ENCODE measurements around the gene SNED1.

Gene SNED1

DNA sequence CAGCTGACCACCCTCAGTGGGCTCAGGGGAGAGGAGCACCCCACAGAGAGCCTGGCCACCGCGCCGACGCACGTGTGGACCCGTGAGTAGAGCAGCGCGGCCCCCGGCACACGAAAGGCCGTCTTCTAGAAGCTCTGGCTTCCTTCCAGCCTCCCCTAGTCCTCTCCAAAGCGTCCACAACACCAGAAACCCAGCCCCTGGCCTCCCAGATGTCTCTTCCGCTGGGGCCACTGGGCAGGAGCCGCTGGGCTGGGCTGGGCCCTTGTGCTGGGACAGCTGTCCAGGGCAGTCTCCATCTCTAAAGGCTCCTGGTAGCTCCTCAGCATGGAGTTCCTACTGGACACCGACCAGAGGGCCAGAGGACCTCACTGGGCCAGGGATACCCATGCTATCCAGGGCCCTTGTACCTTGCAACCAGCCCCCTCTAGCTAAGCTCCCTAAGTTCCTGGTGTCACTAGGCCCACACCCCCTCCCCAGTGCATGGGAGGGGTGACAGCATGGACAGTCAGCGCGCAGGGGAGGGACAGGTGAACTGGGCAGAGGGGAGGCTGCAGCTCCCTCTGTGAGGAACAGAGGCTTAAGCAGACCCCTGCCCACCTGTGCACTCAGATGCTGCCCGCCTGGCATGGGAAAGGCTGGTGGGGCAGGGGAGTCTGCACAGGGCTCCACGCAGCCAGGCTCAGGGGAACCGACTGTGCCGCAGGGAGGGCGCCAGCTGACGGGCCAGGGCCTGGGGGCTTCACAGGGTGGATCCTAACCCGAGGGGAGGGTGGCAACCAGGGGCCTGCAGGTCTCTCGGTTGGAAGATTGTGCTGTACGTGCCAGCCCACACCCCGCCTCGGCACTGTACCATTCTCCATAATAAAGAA, 70.8 kb downstream of the SNED1 start:
- no peak for DNase-seq

DNA sequence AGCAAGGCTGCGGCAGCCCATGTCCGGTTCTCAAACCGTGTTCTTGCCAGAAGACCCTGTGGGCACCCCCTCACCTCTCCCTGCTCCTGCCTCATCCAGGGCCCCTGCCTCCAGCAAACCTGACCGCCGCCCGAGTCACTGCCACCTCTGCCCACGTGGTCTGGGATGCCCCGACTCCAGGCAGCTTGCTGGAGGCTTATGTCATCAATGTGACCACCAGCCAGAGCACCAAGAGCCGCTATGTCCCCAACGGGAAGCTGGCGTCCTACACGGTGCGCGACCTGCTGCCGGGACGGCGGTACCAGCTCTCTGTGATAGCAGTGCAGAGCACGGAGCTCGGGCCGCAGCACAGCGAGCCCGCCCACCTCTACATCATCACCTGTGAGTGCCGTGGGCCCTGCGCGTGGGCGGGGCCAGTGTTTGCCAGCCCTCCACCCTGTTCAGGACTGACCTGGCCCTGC, 71.4 kb downstream of the SNED1 start:
- DNase-seq = no peak

DNA sequence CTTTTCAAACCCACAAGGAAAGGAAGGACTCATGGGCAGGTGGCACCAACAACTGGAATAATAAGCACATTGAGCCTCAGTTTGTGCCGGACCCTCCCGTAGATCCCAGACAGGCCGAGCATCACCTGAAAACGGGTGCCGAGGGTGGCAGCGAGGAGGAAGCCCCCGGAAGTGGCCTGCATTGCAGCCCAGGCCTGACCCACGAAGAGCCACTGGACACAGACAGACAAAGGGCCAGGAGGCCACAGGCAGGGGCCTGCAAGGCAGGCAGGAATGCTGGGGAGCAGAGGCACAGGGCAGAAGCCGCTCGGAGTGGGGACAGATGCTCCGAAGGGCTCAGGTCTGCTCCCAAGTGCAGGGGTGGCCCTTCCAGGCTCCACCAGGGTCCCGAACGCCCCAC, 71.9 kb downstream of the SNED1 start:
- DNase-seq = no peak

DNA sequence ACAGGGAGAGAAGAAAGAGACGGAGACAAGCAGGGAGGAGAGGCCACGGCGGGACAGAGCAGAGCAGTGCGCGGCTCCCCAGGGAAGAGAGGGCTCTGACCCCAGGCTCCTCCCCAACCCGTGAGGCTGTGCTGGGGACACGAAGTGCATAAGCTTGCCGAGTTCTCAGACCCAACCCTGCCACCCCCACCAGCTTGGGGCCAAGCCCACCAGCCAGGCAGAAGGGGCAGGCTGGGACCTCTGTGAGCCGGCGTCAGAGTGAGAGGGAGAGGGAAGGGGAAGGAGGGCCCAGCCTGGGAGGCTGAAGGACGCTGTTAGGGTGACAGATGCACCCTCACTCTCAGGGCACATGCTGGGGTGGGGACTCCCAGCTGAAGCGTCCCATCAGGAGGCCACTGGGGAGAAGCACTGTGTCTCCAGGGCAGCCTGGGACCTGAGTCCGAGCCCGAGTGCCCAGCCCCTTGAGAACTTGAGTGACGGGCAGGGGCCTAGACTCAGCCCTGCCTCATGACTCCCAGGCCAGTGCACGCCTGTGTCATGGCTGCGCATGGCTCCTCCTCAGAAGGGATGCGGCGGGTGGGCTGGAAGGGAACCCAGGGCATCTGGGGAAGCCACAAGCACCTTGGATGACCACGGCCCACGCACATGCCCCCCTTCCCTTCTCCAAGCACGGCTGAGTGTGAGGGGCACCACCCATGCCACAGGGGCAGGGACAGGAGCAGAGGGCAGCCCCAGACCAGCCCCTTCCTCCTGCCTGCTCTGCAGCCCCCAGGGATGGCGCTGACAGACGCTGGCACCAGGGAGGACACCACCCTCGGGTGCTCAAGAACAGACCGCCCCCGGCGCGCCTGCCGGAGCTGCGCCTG, 72.6 kb downstream of the SNED1 start:
- no peak for DNase-seq

DNA sequence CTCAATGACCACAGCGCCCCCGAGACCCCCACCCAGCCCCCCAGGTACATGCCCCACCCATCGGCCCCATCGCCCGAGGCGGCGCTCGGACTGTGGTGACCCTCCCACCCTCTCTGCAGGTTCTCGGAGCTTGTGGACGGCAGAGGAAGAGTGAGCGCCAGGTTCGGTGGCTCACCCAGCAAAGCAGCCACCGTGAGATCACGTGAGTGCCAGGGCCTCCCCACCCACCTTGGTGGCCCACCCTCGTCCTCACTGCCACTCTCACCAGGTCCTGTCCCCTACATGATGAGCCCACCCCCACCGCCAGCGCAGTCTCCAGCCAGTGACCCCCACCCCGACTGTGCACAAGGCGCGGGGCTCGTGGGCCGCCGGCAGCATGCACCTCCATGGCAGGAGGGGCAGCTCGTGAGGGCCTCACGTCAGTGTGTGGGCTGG, 73.3 kb downstream of the SNED1 start:
- no peak for DNase-seq

DNA sequence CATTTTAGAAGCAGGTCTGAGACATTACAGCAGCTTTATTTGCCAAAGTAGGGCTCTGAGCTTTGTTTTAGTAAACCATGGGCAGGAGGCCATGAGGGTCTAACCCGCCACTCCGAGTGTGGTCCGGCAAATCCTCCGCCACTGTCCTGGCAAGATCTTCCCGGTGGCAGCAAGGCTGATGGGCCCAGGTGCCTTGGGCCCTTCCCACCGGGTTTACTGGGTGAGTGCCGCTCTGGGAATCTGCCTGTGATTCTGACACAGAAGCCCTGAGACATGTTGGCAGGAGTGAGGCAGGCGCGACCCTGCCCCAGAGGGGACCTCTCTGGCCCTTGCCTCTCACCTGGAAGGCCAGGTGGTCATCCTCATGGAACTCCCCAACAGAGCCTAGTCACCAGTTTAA, 73.7 kb downstream of the SNED1 start:
- DNase-seq = no peak

DNA sequence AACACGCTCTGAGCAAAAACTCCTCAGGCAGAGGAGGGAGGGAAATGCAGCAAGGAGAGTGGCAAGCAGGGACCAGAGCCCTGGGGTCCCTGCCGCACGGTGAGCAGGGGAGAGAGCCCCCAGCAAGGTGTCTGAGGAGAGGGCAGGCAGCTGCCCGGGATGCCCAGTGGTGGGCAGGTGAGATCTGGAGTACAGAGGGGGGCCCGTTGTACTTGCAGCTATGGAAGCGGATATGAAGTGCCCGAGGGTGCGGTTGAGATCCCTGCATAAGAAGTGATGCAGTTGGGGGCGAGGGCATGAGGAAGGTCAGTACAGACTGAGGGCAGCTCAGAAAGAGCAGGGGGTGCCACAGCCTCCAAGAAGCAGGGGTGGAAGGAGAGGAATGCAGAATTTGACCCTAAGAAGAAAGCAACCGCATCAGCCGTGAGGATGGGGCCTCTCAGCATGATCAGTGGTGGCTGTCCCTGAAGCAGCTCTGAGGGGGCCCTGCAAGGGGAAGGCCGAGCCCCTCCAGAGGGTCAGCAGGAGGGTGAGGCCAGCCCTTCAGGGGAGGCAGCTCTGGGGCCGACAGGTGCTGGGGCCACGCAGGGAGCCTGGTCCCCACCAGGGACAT, 74.2 kb downstream of the SNED1 start:
- no peak for DNase-seq

DNA sequence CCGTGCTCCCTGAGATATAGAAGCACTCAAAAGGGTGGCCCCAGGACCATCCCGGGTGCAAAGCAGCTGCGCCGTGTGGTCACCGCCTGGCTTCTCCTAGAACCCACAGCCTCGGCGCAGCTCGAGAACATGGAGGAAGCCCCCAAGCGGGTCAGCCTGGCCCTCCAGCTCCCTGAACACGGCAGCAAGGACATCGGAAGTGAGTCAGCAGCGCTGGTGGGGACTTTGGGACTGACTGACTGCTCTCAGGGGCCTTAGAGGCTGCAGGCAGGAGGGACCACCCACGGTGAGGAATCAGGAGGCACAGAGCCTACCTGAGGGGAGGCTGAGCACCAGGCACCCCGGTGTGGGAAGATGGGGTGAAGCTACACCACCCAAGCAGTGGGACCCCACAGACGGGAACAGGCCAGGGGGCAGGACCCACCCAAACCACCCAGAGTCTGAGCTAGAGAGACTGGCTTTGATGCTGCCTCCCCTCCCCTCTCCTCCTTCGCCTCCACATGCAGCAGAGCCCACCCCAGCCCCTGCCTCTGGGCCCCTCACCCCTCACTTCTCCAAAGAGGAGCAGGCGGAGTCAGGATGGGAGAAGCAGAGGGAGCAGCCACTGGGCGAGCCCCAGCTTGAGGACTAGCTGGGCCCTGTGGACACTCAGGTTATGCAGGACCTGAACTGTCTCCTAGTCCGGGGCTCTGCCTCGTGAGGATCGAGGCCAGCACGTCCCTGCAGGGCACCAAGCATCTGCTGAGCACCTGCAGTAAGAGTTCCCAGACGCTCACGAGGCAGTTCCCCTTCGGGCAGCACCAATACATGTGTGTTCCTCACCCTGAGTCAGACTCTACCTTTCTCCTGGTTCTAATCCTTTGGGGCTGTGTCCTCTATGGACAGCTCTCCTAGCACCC, 75.0 kb downstream of the SNED1 start:
- DNase-seq = no peak

DNA sequence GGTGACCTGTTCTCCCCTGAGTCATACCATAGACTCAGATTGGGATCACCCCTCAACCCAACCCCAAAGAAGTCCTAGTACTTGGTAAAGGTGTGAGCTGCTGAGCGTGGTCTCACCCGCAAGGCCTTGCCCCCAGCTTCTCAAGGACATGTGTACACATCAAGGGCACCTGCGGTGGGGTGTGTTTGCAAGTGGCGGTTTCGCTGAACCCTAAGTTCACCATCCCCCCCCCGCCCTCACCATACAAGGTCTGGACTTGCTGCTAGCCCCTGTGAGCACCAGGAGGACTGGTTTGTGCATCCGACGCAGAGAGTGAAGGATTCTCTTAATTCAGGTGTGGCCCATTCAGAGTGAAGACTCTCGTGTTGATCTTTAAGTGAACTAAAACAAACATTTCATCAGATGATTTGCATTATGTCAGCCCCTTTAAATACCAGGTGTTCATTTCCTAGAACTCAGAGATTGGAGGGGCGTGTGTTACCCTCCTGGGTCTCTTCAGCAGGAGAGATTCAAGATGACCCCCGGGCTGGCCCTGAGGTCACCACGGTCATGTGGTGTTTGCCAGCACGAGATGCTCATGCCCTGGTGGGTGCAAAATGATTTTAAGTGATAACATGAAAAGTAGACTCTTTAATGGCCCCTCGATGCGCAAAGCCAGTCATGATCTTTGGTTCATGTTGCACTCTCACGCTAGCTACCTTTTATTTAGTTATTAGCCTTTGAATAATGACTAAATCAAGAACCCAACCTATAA, 75.8 kb downstream of the SNED1 start:
- DNase-seq = no peak

DNA sequence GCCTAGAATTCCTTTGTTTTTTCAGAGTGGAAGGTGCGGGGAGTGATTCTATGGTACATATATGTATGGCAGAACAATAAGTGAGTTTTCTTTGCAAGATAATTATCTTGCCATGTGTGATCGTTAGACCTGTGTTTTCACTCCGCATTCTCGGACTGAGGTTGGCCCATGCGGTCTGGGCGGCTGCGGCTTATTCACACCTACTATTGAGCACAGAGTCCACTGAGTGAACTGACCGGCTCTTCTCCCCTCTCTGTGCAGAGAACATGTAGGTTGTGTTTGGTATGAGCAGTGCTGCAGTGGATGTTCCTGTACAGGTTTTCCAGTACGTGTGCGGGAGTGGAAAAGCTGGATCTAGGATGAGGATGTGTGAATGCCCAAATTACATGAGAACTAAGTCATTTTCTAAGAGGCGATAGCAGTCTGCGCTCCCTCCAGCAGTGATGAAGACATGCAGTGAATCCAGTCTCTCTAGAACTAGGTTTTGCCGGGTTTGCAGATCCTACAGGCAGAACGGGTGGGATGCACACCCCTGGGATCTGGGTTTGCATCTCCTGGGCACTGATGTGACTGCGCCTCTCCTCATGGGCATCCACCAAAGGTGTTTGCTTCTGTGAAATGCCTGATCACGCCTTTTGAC, 76.6 kb downstream of the SNED1 start:
- no peak for DNase-seq

DNA sequence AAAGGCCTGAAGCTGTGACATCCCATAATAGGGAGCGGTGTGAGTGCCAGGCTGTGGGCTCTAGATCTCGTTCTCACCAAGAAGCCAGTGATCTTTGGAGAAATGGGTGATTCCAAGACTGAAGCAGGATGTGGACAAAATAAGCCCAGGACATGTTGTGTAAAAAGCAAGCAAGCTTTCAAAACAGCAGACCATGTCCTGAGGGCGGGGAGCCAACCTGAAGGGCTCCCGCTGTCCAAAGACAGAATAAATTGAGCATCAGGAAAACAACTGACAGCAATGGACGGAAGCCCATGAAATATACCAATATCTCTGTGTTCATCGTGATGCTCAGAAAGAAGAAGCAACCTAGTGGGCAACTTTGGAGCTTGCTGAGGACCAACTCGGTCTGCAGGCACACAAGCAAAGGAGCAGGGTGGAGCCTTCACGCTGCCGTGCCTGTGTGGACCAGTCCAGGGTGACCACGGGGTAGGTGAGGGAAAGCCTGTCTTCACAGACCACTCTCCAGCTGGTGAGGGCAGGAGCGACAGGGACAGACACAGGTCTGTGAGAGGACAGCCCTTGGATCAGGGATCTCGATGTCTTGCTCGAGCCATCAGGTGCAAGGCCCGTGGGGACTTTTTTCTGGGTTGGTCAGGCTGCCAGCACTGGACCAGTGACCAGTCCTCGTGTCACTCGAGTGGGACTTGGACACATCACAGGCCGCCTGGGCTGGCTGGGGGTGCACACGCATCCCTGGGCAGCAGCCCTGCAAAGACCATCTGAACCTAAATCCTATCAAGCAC, 82.2 kb downstream of the SNED1 start:
- no peak for DNase-seq

DNA sequence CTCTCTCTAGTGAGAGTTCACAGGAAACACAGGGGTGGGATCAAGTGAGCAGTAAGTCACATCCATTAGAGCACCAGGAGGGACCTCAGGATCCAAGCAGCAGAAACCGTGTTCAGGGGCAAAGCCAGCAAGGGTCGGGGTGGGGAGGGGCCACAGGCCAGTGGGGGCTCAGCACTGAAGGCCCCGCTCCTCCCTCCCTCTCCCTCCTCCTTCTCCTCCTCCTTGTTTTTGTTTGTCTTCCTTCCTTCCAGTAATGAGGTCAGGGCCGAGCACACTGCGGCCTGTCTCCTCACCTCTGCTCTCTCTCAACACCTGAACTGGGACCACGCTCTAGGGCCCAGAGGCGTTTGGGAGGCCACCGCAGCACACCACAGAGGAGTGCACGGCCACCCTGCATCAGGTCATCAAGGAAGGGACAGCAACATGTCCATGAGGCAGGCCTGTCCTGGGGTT, 82.8 kb downstream of the SNED1 start:
- no peak for DNase-seq

DNA sequence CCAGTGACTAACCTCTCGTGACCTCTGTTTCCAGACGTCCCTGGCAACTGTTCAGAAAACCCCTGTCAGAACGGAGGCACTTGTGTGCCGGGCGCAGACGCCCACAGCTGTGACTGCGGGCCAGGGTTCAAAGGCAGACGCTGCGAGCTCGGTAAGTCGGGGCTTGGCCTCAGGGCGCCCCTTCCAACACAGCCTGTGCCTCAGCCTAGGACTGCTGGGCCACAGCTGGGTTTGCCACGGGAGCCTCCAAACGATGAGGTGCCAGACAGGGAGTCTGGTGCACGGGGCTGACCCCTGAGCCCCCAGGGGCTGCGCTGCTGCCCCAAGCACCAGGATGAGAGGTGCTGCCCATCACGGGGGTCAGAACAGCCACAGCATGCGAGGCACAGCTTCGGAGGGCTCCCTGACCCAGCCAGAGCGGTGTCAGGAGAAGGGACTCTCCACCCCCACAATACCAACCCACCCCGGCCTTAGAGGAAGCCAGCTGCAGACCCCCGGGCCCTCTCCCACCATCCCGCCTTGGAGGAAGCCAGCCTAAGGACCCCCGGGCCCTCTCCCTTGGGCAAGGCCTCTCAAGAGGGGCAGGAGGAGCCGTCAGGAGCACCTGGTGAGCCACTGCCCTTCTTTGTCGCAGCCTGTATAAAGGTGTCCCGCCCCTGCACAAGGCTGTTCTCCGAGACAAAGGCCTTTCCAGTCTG, 83.4 kb downstream of the SNED1 start:
- DNase-seq = no peak

DNA sequence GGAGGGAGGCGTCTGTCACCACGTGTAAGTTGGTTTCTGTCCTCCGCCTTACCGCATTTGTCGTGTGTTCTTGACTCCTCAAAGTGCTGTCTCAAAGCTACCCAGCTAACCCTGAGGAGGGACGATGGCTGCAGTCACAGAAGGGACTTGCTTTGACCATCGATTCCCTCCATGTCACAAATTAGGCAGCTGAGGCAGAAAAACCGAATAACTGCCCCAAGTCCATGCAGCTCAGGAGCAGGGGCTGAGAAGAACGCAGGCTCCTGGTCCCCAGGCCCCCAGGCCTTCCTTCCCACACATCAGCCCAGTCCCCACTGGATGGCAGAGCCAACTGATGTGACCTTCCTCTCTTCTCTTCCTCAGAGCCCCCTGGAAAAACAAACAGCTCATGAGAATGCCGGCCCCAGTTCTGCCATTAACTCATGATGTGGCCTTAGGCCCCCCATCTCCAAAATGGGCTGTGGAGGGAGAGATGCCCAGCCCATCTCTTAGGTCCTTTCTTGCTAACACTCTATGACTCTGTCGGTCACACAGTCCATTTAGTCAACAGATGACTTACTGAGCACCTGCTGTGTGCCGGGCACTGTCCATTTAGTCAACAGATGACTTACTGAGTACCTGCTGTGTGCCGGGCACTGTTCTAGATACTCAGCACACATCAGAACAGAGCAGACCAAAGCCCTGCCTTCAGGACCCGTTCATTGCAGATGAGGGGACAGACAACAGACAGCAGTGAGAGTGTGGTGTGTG, 84.1 kb downstream of the SNED1 start:
- peak in 1 of 2 experiments; percentile 63 for DNase-seq

DNA sequence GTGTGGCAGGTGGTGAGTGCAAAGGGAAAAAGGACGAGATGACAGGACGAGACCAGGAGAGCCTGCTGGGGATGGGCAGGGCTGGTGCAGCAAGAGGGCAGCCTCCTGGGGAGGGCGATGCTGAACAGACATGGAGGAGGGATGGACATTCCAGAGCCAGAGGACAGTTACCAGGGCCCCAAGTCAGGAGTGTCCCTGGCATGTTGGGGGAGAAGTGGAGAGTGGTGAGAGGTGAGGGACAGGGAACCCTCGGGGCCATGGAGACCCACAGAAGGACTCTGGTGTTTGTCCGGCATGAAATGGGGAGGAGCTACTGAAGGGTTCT, 84.6 kb downstream of the SNED1 start:
- DNase-seq = no peak

DNA sequence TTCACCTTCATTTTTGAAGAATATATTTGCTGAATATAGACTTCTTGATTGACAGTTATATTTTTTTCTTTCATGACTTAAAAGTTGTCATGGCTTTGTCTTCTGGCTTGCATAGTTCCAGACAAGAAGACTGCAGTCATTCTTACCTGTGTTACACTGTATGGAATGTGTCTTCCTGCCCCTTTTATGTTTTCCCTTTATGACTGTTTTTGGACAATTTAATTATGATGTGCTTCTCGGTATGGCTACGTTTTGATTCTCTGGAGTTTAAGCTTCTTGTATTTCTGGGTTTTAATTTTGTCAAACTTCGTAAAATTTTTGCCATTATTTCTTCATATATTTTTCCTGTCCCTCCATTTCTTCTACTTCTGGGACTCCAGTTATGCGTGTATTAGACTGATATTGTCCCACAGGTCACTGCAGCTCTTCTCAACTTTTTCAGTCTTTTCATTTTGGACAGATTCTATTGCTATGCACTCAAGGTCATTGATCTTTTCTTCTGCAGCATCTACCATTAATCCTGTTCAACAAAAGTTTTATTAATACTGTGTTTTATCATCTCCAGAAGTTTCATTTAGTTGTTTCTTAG, 86.5 kb downstream of the SNED1 start:
- no peak for DNase-seq

DNA sequence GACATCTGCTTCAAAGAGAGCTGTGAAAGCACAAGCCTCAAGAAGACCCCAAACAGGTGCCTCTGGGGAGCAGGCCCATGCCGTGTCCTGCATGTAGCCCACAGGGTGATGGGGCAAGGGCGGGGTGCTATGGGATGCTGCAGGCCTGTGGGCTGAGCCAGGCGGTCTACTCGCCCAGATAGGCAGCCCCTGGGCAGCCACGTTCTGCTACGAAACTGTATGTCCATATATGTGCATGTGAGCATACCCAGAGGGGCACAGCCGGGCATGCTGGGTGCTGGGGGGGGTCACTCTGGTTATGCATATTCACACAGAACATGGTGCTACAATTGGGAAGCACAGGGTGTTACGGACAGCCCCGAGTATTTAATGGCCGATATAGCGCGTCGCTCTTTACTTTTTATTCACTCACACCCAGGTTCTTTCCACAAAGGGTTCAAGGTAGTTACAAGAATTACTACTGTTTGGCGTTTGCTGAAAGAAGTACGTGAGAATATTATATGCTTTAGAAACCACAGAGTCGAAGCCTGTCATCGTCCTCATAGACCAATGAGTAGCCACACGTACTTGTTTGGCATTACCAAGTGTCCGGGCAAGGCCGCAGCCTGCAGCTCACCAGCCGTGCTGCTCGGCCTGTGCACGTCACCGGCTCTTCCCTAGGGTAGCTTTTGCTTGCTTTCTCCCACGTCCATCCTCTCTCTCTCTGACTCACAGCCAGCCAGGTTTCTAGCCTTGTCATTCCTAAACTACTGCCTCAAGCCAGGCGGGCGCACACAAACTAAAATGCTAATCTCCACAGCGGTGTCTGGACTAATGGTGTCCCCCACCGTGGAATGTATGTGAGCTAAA, 89.2 kb downstream of the SNED1 start:
- DNase-seq = no peak

All from cerebellar nuclear complex (tissue), 1 donor.